Astrocyte of the spinal cord (primary cell): Measurements from ENCODE around the gene ADAM19.

Experiments used
- DNase-seq: peaks from one replicate; pipeline ENCODE4 v3.0.0; 2011; ENCODE audit warnings: low read depth, low spot score
- H3K4me3 ChIP-seq: 2 replicates; pipeline ENCODE4 v1.5.1; 2011; ENCODE audit warnings: low read depth, mild to moderate bottlenecking, low read length, moderate library complexity
- in situ Hi-C: cut with HindIII; loops from 2 replicates; pipeline ENCODE4 v1.10.0; 2017; ENCODE audit warnings: low sequenced_read_pairs
- TF ChIP-seq, protein P1 (sequence below): IDR thresholded peaks from 2 replicates; pipeline ENCODE4 v1.5.1; 2012; ENCODE audit warnings: low read depth, mild to moderate bottlenecking, low read length, inconsistent platforms

Gene ADAM19

DNA sequence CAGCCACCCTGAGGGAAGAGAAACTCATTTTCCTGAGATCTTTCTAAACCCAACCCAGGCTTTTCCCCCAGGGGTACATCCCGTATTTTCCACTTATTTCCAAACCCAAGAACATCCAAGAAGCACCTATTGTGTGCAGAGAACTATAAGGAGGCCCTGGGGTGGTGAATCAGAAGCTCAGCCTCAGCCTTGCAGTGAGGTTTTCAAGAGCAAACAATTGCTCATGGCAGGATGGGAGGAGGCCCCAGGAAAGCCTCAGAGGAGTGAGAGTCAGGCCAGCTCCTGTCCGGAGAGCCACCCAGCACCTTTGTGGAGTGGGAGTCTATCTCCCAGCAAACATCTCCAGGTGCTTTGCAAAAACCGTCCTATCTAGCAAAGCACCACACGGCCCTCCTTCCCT, 96.4 kb downstream of the ADAM19 start:
- no peak for DNase-seq
- TF ChIP-seq, protein P1, sequence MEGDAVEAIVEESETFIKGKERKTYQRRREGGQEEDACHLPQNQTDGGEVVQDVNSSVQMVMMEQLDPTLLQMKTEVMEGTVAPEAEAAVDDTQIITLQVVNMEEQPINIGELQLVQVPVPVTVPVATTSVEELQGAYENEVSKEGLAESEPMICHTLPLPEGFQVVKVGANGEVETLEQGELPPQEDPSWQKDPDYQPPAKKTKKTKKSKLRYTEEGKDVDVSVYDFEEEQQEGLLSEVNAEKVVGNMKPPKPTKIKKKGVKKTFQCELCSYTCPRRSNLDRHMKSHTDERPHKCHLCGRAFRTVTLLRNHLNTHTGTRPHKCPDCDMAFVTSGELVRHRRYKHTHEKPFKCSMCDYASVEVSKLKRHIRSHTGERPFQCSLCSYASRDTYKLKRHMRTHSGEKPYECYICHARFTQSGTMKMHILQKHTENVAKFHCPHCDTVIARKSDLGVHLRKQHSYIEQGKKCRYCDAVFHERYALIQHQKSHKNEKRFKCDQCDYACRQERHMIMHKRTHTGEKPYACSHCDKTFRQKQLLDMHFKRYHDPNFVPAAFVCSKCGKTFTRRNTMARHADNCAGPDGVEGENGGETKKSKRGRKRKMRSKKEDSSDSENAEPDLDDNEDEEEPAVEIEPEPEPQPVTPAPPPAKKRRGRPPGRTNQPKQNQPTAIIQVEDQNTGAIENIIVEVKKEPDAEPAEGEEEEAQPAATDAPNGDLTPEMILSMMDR, result no peak
- H3K4me3 ChIP-seq, result no peak overlapping the region
- in situ Hi-C loops, result no loop called here

- TF ChIP-seq, protein P1, result no peak
- in situ Hi-C loops, result no loop called here
- DNase-seq, result no peak
- no peak overlapping the region for H3K4me3 ChIP-seq
These were observed 96.8 kb downstream of the ADAM19 start for GRCh38 chr5:157478726-157479125.

- in situ Hi-C loops, result no loop called here
- no peak for DNase-seq
- TF ChIP-seq, protein P1, result no peak
- no peak overlapping the region for H3K4me3 ChIP-seq
These were observed 97.6 kb downstream of the ADAM19 start for GRCh38 chr5:157477814-157478494.

GRCh38 chr5:157476702-157477408, 98.7 kb downstream of the ADAM19 start:
- H3K4me3 ChIP-seq, result no peak overlapping the region
- in situ Hi-C loops, result no loop called here
- DNase-seq, result peak; percentile 77
- TF ChIP-seq, protein P1, result peak; percentile 83

GRCh38 chr5:157475432-157475831, 100.1 kb downstream of the ADAM19 start:
- TF ChIP-seq, protein P1, result no peak
- DNase-seq, result no peak
- H3K4me3 ChIP-seq, result no peak overlapping the region
- in situ Hi-C loops, result no loop called here

- TF ChIP-seq, protein P1, result no peak
- peak; percentile 45 for DNase-seq
- H3K4me3 ChIP-seq, result no peak overlapping the region
- in situ Hi-C loops, result no loop called here
These were observed 101.9 kb downstream of the ADAM19 start for GRCh38 chr5:157473383-157474320.
